OCI-LY3 (cell line): ENCODE measurements around the gene CD96.
A peak's percentile ranks its signal among the peaks of the same experiment; 100 is the strongest.
"Not testable (repeated sequence)": the region's sequence is repeated elsewhere in the genome, so short reads cannot be mapped to it uniquely, and the experiment has no call there.

Source experiments
- H2AFZ ChIP-seq: fragments of 200-600, 300-600 bp; shearing (Covaris generic); 2 replicates; pipeline ENCODE4 v1.6.0; 2014; ENCODE audit warnings: antibody characterized with exemption, low read depth, low read length
- H3K27ac ChIP-seq: fragments of 200-600, 300-600 bp; sonication (generic); 2 replicates; pipeline ENCODE4 v1.5.1; 2014; ENCODE audit warnings: mild to moderate bottlenecking, low read length, moderate library complexity, mixed read lengths
- H3K27me3 ChIP-seq: fragments of 200-600, 300-600 bp; sonication (generic); 2 replicates; pipeline ENCODE4 v1.6.1; 2014; ENCODE audit warnings: low read depth, low read length, mixed read lengths
- H3K36me3 ChIP-seq: fragments of 200-600, 300-600 bp; sonication (generic); replicated peaks from 2 replicates; pipeline ENCODE3; 2014; ENCODE audit warnings: low read depth, low read length, mixed read lengths
- H3K4me1 ChIP-seq: fragments of 300-600, 200-600 bp; sonication (generic); 2 replicates; pipeline ENCODE4 v1.6.1; 2014; ENCODE audit warnings: low read length, mixed read lengths
- H3K4me2 ChIP-seq: fragments of 200-600, 300-600 bp; sonication (generic); 2 replicates; pipeline ENCODE4 v1.6.1; 2014; ENCODE audit warnings: low read length, mixed read lengths
- H3K4me3 ChIP-seq: fragments of 300-600, 200-600 bp; sonication (generic); 2 replicates; pipeline ENCODE4 v1.5.1; 2014; ENCODE audit warnings: antibody characterized with exemption, mild to moderate bottlenecking, low read length, moderate library complexity
- H3K79me2 ChIP-seq: fragments of 300-600, 200-600 bp; shearing (Covaris generic); 2 replicates; pipeline ENCODE4 v1.6.1; 2014; ENCODE audit warnings: mild to moderate bottlenecking, low read length, mixed read lengths
- H3K9ac ChIP-seq: fragments of 300-600, 200-600 bp; shearing (Covaris generic); 2 replicates; pipeline ENCODE4 v1.6.0; 2014; ENCODE audit warnings: mild to moderate bottlenecking, low read length, moderate library complexity
- H3K9me3 ChIP-seq: fragments of 200-600, 300-600 bp; shearing (Covaris generic); 2 replicates; pipeline ENCODE4 v1.6.1; 2014; ENCODE audit warnings: low read length, mixed read lengths; ENCODE audit not compliant: insufficient read depth
- H4K20me1 ChIP-seq: fragments of 200-600, 300-600 bp; sonication (generic); 2 replicates; pipeline ENCODE4 v1.6.1; 2016; ENCODE audit warnings: low read length, mixed read lengths; ENCODE audit not compliant: insufficient read depth
- CTCF ChIP-seq: fragments of 200-600, 300-600 bp; sonication (generic); IDR thresholded peaks from 2 replicates; pipeline ENCODE4 v1.5.1; 2014; ENCODE audit warnings: antibody characterized with exemption, low read length, low read depth
- EZH2phosphoT487 ChIP-seq: fragments of 200-600 bp; shearing (Covaris generic); IDR thresholded peaks from 2 replicates; pipeline ENCODE4 v1.6.1; 2018; ENCODE audit warnings: antibody characterized with exemption, mixed run types, low read depth

Gene CD96

DNA sequence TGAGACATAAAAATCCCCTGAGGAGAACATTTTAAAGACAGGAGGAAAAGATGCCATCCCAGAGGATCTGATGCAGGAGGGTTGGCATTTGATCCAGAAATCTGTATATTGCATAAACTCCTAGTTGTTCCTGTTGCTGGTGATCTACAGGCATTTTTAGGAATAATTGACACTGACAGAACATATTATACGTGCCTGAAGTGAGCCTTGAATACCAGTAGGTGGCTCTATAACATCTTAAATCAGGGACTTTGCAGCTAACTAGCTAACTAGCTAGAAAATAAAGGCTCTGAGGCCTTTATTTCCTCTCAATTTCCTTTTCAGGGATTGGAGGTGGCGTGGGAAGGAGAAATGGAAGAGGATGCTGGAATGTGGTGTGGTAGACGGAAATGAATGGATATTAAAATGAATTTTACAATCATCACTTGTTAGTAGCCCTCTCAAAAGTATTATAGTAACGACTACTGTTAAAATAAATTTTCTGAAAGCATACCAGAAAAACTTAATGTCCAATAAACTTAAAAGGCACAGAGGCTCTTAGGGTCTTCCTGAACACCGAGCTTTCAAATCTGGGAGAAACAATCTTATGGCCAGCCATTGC lies 127.0 kb downstream of the CD96 start:
- no peak overlapping the region for H3K27ac ChIP-seq
- H3K79me2 ChIP-seq: no peaks in the 10 kb centered on the region
- H3K4me1 ChIP-seq: peaks cover 32% of the 10 kb centered on the region
- no peak overlapping the region for H3K4me2 ChIP-seq
- H3K4me3 ChIP-seq: no peak overlapping the region
- no peaks in the 10 kb centered on the region for H3K36me3 ChIP-seq
- no peak overlapping the region for H3K9ac ChIP-seq
- no peaks in the 10 kb centered on the region for H4K20me1 ChIP-seq
- H3K27me3 ChIP-seq: no peaks in the 10 kb centered on the region
- H2AFZ ChIP-seq: no peak overlapping the region; the same call in 1 of the 2 replicates
- no peak for TF ChIP-seq EZH2phosphoT487
- TF ChIP-seq CTCF: peak; percentile 88
- H3K9me3 ChIP-seq: no peaks in the 10 kb centered on the region

GRCh38 chr3:111669926-111670630 lies 128.1 kb downstream of the CD96 start:
- H3K4me1 ChIP-seq: peaks cover 34% of the 10 kb centered on the region
- H3K9ac ChIP-seq: no peak overlapping the region
- H3K36me3 ChIP-seq: no peaks in the 10 kb centered on the region
- H2AFZ ChIP-seq: no peak overlapping the region
- H3K27ac ChIP-seq: no peak overlapping the region
- no peak overlapping the region for H3K4me3 ChIP-seq
- no peaks in the 10 kb centered on the region for H4K20me1 ChIP-seq
- no peaks in the 10 kb centered on the region for H3K9me3 ChIP-seq
- no peaks in the 10 kb centered on the region for H3K27me3 ChIP-seq
- TF ChIP-seq EZH2phosphoT487 (no peak), CTCF (no peak)
- no peak overlapping the region for H3K4me2 ChIP-seq
- no peaks in the 10 kb centered on the region for H3K79me2 ChIP-seq

DNA sequence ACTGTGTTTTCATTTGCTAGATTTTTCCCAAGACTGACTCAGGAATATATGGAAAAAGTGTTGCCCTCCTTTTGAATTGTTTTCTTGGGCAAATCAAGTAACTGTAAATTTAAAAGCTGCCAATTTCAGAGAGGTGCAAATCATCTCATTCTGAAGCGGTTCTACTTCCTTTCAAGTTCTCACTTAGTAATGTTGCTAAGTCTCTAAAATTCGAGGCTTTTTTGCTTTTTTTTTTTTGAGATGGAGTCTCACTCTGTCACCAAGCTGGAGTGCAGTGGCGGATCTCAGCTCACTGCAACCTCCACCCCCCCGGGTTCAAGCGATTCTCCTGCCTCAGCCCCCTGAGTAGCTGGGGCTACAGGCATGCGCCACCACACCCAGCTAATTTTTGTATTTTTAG lies 130.5 kb downstream of the CD96 start:
- H4K20me1 ChIP-seq, H3K27ac ChIP-seq, H3K4me3 ChIP-seq, H3K9me3 ChIP-seq, H3K4me2 ChIP-seq, H3K27me3 ChIP-seq, H3K36me3 ChIP-seq, H3K79me2 ChIP-seq, H3K9ac ChIP-seq, H2AFZ ChIP-seq: not testable (repeated sequence)
- H3K4me1 ChIP-seq: peaks cover 50% of the 10 kb centered on the region

DNA sequence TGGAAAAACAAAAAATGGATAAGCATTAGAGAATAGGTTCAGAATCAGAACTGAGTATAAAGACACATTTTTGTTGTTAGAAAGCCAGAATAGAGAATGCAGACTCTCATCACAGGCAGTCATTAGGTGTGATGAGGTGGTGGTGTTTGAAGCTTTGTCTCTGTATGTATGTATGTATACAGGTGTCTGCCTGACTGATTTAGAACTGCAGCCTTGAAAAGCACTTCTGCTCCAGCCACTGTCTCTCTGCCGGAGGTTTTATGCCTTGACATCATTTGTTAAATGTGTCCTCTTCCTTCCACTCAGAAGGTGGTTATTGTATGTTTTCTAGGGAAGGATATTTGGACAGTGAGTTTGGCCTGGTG lies 133.8 kb downstream of the CD96 start:
- Histone ChIP-seq H3K9me3 (no peaks in the 10 kb centered on the region), H3K79me2 (no peaks in the 10 kb centered on the region), H3K4me3 (no peak overlapping the region), H2AFZ (no peak overlapping the region), H3K9ac (no peak overlapping the region), H3K27ac (no peak overlapping the region), H4K20me1 (no peaks in the 10 kb centered on the region), H3K36me3 (no peaks in the 10 kb centered on the region), H3K27me3 (no peaks in the 10 kb centered on the region), H3K4me2 (peak overlapping the region; percentile 91; the same call in 1 of the 2 replicates), H3K4me1 (peaks cover 31% of the 10 kb centered on the region)
- TF ChIP-seq EZH2phosphoT487 (no peak), CTCF (no peak)
